KMS-11 (cell line): ENCODE data around the gene WDTC1.

ENCODE experiments used
- H2AFZ ChIP-seq: fragments of 200-600 bp; sonication (generic); 2 replicates; pipeline ENCODE4 v1.6.1; 2016; ENCODE audit warnings: antibody characterized with exemption, mixed run types, low read depth
- H3K27ac ChIP-seq: fragments of 200-600 bp; sonication (generic); 2 replicates; pipeline ENCODE4 v1.6.1; 2016; ENCODE audit warnings: mild to moderate bottlenecking, mixed run types
- H3K27me3 ChIP-seq: fragments of 200-600 bp; sonication (generic); 2 replicates; pipeline ENCODE4 v1.6.1; 2017; ENCODE audit warnings: mild to moderate bottlenecking, low read depth, mixed run types, moderate library complexity; ENCODE audit not compliant: insufficient read depth
- H3K36me3 ChIP-seq: fragments of 200-600 bp; sonication (generic); 2 replicates; pipeline ENCODE4 v1.6.1; 2017; ENCODE audit warnings: mild to moderate bottlenecking, mixed run types; ENCODE audit not compliant: insufficient read depth
- H3K4me1 ChIP-seq: fragments of 200-600 bp; sonication (generic); 2 replicates; pipeline ENCODE4 v1.6.1; 2016; ENCODE audit warnings: mild to moderate bottlenecking, low read depth, mixed run types; ENCODE audit not compliant: poor library complexity, severe bottlenecking
- H3K4me2 ChIP-seq: fragments of 200-600 bp; sonication (generic); 2 replicates; pipeline ENCODE4 v1.7.0; 2016; ENCODE audit warnings: mild to moderate bottlenecking, mixed run types
- H3K4me3 ChIP-seq: fragments of 200-600 bp; sonication (generic); IDR thresholded peaks from 2 replicates; pipeline ENCODE4 v1.6.1; 2017; ENCODE audit warnings: low read depth, low read length, mixed read lengths; ENCODE audit not compliant: insufficient read depth
- H3K79me2 ChIP-seq: fragments of 200-600 bp; sonication (generic); 2 replicates; pipeline ENCODE4 v1.6.1; 2016; ENCODE audit warnings: low read depth, mixed run types; ENCODE audit not compliant: insufficient read depth
- H3K9ac ChIP-seq: fragments of 200-600 bp; sonication (generic); 2 replicates; pipeline ENCODE4 v1.6.1; 2016; ENCODE audit warnings: mild to moderate bottlenecking, mixed run types
- H4K20me1 ChIP-seq: fragments of 200-600 bp; sonication (generic); 2 replicates; pipeline ENCODE4 v1.6.1; 2016; ENCODE audit warnings: mild to moderate bottlenecking, mixed run types; ENCODE audit not compliant: insufficient read depth
- TF ChIP-seq, protein P1 (sequence below): fragments of 200-600 bp; sonication (generic); conservative IDR thresholded peaks from 2 replicates; pipeline ENCODE4 v1.6.1; 2017; ENCODE audit warnings: low read depth, mild to moderate bottlenecking, antibody characterized with exemption, low read length, moderate library complexity, mixed read lengths

Gene WDTC1

DNA sequence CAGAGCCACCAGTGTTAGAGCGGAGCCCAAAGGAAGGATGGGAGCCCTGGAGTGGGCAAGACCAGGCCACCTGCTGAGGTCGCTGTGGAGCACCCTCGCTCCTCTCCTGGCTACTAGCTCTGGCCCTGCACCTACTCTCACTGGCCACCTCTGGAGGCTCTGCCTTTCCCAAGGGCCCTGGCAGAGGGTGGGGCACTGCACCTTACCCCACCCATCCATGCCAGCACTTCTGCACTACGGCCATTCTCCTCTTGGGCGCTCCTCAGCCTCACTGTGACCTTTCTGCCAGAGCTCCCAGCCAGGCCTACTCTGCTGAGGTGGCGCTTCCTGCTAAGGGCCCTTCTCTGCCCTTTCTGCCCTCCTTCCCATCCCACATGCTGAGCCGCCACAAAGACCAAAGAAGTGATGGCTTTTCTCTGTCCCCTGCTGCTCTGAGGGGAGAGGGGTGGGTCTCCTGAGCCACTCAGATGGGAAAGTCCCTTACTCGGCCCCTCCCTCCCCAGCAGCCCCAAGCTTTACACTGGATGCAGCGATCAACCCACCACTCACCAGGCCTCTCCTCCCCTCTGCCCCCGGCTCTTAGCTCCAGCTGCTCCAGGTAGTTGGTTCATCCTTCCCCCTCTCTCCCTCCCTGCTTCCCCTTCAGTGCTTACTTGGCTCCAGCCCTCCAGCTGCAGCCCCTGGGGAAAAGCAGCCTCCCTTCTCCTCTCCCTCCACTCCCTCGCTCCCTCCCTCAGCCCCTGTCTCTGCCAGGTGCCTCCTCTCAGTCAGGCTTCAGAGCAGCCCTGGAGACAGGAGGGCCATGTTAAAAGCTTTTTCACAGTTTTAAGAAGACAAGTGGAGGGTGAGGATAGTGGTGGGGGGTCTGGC is 72.7 kb downstream of the WDTC1 start:
- H2AFZ ChIP-seq: no peak overlapping the region
- peaks cover 12% of the 10 kb centered on the region for H3K4me1 ChIP-seq
- H3K27me3 ChIP-seq: no peaks in the 10 kb centered on the region
- H3K4me2 ChIP-seq: no peak overlapping the region
- H3K4me3 ChIP-seq: no peak overlapping the region
- H3K36me3 ChIP-seq: no peaks in the 10 kb centered on the region
- no peaks in the 10 kb centered on the region for H3K79me2 ChIP-seq
- no peak overlapping the region for H3K27ac ChIP-seq
- H4K20me1 ChIP-seq: no peaks in the 10 kb centered on the region
- TF ChIP-seq, protein P1, sequence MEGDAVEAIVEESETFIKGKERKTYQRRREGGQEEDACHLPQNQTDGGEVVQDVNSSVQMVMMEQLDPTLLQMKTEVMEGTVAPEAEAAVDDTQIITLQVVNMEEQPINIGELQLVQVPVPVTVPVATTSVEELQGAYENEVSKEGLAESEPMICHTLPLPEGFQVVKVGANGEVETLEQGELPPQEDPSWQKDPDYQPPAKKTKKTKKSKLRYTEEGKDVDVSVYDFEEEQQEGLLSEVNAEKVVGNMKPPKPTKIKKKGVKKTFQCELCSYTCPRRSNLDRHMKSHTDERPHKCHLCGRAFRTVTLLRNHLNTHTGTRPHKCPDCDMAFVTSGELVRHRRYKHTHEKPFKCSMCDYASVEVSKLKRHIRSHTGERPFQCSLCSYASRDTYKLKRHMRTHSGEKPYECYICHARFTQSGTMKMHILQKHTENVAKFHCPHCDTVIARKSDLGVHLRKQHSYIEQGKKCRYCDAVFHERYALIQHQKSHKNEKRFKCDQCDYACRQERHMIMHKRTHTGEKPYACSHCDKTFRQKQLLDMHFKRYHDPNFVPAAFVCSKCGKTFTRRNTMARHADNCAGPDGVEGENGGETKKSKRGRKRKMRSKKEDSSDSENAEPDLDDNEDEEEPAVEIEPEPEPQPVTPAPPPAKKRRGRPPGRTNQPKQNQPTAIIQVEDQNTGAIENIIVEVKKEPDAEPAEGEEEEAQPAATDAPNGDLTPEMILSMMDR: 0 out of 2 replicates have a peak, but pooled peaks have one; percentile 20
- H3K9ac ChIP-seq: no peak overlapping the region

DNA sequence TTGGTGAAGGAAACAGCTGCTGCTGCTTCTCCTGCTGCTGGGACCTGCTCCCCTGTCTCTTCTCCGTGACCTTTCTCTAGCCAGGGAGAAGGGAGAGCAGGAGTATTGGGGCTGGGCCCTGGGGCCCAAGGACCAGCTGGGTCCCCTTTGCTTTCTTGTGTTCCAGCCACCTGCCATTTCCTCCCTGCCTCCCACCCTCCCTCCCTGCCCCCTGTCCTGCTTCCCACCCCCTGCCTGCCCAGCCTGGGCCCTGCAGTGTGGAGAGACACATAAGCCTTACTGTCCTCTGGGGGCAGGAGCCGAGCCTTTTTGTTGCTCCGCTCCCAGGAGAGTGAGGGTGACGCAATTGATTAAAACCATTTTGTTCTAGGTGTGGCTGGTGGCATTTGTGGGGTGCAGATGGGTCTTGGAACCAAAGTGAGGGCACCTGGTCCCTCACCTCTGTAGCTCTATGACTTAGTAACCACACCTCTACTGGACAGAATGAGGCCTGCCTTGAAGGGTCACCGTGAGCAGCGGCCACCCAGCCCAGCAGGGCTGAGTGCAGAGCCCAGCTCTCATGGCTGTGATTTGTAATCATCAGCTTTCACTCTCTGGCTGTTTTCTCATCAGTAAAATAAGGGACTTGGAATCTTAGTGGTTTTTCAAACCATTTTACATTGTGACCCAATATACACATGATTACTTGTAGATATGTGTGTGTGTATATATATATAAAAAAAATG is 73.6 kb downstream of the WDTC1 start:
- no peak overlapping the region for H3K4me2 ChIP-seq
- no peak overlapping the region for H3K4me3 ChIP-seq
- no peak overlapping the region for H3K27ac ChIP-seq
- TF ChIP-seq, protein P1: no peak
- H3K79me2 ChIP-seq: no peaks in the 10 kb centered on the region
- no peaks in the 10 kb centered on the region for H3K36me3 ChIP-seq
- peaks cover 12% of the 10 kb centered on the region for H3K4me1 ChIP-seq
- no peak overlapping the region for H3K9ac ChIP-seq
- H4K20me1 ChIP-seq: no peaks in the 10 kb centered on the region
- no peak overlapping the region for H2AFZ ChIP-seq
- no peaks in the 10 kb centered on the region for H3K27me3 ChIP-seq

DNA sequence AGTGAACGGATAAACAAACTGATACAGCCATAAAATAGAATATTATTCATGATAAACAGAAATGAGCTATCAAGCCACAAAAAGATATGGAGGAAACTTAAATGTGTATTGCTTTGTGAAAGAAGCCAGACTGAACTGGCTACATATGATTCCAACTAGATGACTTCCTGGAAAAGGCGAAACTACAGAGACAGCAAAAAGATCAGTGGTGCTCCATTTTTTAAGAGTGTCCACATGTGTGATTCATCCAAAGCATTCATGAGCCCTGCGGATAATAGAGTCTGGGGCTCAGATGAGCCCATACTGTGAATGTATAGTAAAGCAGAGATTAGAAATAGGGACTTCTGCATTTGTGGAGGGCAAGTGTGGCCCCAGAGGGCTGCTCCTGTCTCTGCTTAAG is 79.7 kb downstream of the WDTC1 start:
- H3K4me3 ChIP-seq: no peak overlapping the region
- no peaks in the 10 kb centered on the region for H3K4me1 ChIP-seq
- H4K20me1 ChIP-seq: no peaks in the 10 kb centered on the region
- no peak overlapping the region for H2AFZ ChIP-seq
- no peaks in the 10 kb centered on the region for H3K27me3 ChIP-seq
- H3K27ac ChIP-seq: no peak overlapping the region
- TF ChIP-seq, protein P1: no peak
- H3K36me3 ChIP-seq: no peaks in the 10 kb centered on the region
- H3K9ac ChIP-seq: no peak overlapping the region
- H3K79me2 ChIP-seq: no peaks in the 10 kb centered on the region
- H3K4me2 ChIP-seq: no peak overlapping the region

DNA sequence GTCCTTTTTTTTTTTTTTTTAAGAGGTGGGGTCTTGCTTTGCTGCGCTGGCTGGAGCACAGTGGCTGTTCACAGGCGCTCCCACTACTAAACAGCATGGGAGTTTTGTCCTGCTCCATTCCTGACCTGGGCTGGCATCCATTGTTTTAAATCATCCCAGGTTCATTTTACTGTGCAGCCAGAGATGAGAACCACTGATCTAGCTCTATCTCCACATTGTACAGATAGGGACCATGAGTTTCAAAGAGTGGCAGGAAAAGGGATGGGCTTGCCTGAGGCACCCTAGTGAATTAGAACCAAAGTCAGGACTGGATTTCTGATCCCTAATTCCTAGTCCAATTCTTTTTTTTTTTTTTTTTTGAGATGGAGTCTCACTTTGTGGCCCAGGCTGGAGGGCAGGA is 80.3 kb downstream of the WDTC1 start:
- Histone ChIP-seq H3K4me2 (no peak overlapping the region), H3K9ac (no peak overlapping the region), H3K27me3 (no peaks in the 10 kb centered on the region), H3K4me1 (no peaks in the 10 kb centered on the region), H2AFZ (no peak overlapping the region), H3K36me3 (no peaks in the 10 kb centered on the region), H3K27ac (no peak overlapping the region), H3K79me2 (no peaks in the 10 kb centered on the region), H3K4me3 (no peak overlapping the region), H4K20me1 (no peaks in the 10 kb centered on the region)
- TF ChIP-seq, protein P1: no peak
